Neural cell (in vitro differentiated cells): ENCODE measurements around the gene APH1B. TPM values are rescaled to one million over a fixed set of nuclear protein-coding genes. Genes with fewer than 3 reads are reported as not detected.

Experiments
- H2AFZ ChIP-seq: fragments of 200-600, 300-800 bp; sonication (generic), shearing (Covaris generic); 2 replicates; pipeline ENCODE4 v1.6.0; 2014; ENCODE audit warnings: low read depth, mild to moderate bottlenecking, antibody characterized with exemption, low read length, moderate library complexity
- H3F3A ChIP-seq: fragments of 200-600 bp; shearing (Covaris generic); 2 replicates; pipeline ENCODE4 v1.6.1; 2016; ENCODE audit warnings: mild to moderate bottlenecking, moderate library complexity, mixed read lengths, antibody characterized with exemption, low read length; ENCODE audit not compliant: insufficient read depth, poor library complexity, severe bottlenecking
- H3K27ac ChIP-seq: fragments of 200-600, 300-800 bp; sonication (generic), shearing (Covaris generic); 2 replicates; pipeline ENCODE4 v1.5.1; 2014; ENCODE audit warnings: mild to moderate bottlenecking, low read length, moderate library complexity
- H3K27me3 ChIP-seq: fragments of 300-800, 200-600 bp; sonication (generic), shearing (Covaris generic); 2 replicates; pipeline ENCODE4 v1.6.0; 2014; ENCODE audit warnings: mild to moderate bottlenecking, low read depth, low read length, moderate library complexity; ENCODE audit not compliant: insufficient read depth
- H3K36me3 ChIP-seq: fragments of 300-800, 200-600 bp; sonication (generic), shearing (Covaris generic); 2 replicates; pipeline ENCODE4 v1.5.1; 2014; ENCODE audit warnings: mild to moderate bottlenecking, antibody characterized with exemption, low read length, moderate library complexity; ENCODE audit not compliant: insufficient read depth
- H3K4me2 ChIP-seq: fragments of 300-800, 200-600 bp; sonication (generic), shearing (Covaris generic); 2 replicates; pipeline ENCODE4 v1.6.0; 2014; ENCODE audit warnings: mild to moderate bottlenecking, low read length
- H3K4me3 ChIP-seq: fragments of 300-800, 200-600 bp; sonication (generic), shearing (Covaris generic); 2 replicates; pipeline ENCODE4 v1.5.1; 2014; ENCODE audit warnings: mild to moderate bottlenecking, low read length, moderate library complexity
- H3K79me2 ChIP-seq: fragments of 200-600 bp; shearing (Covaris generic); replicated peaks from 2 replicates; pipeline ENCODE4 v1.6.0; 2014; ENCODE audit warnings: mild to moderate bottlenecking, low read length, moderate library complexity; ENCODE audit not compliant: insufficient read depth
- H3K9ac ChIP-seq: fragments of 300-800, 200-600 bp; sonication (generic), shearing (Covaris generic); 2 replicates; pipeline ENCODE4 v1.6.1; 2016; ENCODE audit warnings: mild to moderate bottlenecking, low read length, mixed read lengths
- H3K9me2 ChIP-seq: fragments of 200-600 bp; shearing (Covaris generic); 2 replicates; pipeline ENCODE4 v1.6.1; 2016; ENCODE audit warnings: mild to moderate bottlenecking, low read length, mixed read lengths; ENCODE audit not compliant: insufficient read depth
- H3K9me3 ChIP-seq: fragments of 200-600, 300-800 bp; sonication (generic), shearing (Covaris generic); 2 replicates; pipeline ENCODE4 v1.6.1; 2016; ENCODE audit warnings: mild to moderate bottlenecking, mixed run types, low read length, moderate library complexity, mixed read lengths
- H4K20me1 ChIP-seq: fragments of 200-600 bp; shearing (Covaris generic); 2 replicates; pipeline ENCODE4 v1.6.1; 2016; ENCODE audit warnings: mild to moderate bottlenecking, mixed run types; ENCODE audit not compliant: insufficient read depth
- CTCF ChIP-seq: fragments of 450-650 bp; IDR thresholded peaks from 2 replicates; pipeline ENCODE4 v1.5.1; 2014; ENCODE audit warnings: antibody characterized with exemption, mild to moderate bottlenecking, moderate library complexity; ENCODE audit not compliant: poor library complexity, severe bottlenecking
- EP300 ChIP-seq: fragments of 450-650 bp; conservative IDR thresholded peaks from 2 replicates; pipeline ENCODE4 v1.6.1; 2014; ENCODE audit warnings: antibody characterized with exemption, mild to moderate bottlenecking, moderate library complexity; ENCODE audit not compliant: poor library complexity, severe bottlenecking
- EZH2 ChIP-seq: fragments of 200-600, 300-800 bp; shearing (Covaris generic), sonication (generic); IDR thresholded peaks from 2 replicates; pipeline ENCODE4 v1.6.1; 2014; ENCODE audit warnings: antibody characterized with exemption, low read length, borderline replicate concordance, mild to moderate bottlenecking; ENCODE audit not compliant: insufficient read depth, poor library complexity, severe bottlenecking
- MXI1 ChIP-seq: fragments of 450-650 bp; conservative IDR thresholded peaks from 2 replicates; pipeline ENCODE4 v1.6.1; 2014; ENCODE audit warnings: antibody characterized with exemption, mild to moderate bottlenecking; ENCODE audit not compliant: poor library complexity, severe bottlenecking
- POLR2AphosphoS5 ChIP-seq: IDR thresholded peaks from 2 replicates; pipeline ENCODE4 v1.6.1; 2012
- RAD21 ChIP-seq: fragments of 450-650 bp; conservative IDR thresholded peaks from 2 replicates; pipeline ENCODE4 v1.6.1; 2014; ENCODE audit warnings: antibody characterized with exemption, mild to moderate bottlenecking, moderate library complexity
- REST ChIP-seq: IDR thresholded peaks from 2 replicates; pipeline ENCODE4 v1.6.1; 2012; ENCODE audit warnings: borderline replicate concordance
- SMC3 ChIP-seq: fragments of 450-650 bp; conservative IDR thresholded peaks from 2 replicates; pipeline ENCODE4 v1.6.1; 2014; ENCODE audit warnings: antibody characterized with exemption, mild to moderate bottlenecking, moderate library complexity; ENCODE audit not compliant: poor library complexity
- TAF1 ChIP-seq: IDR thresholded peaks from 2 replicates; pipeline ENCODE4 v1.6.1; 2012; ENCODE audit warnings: low read depth
- polyA plus RNA-seq: library from polyadenylated mRNA; depleted of rRNA; stranded (reverse); fragments of >200 nt; gene quantifications from 2 replicates; pipeline ENCODE4 v1.2.3, GENCODE V29; 2014

APH1B gene
- polyA plus RNA-seq, 1 donor from 2014 or later, result 14.6 TPM

- Histone ChIP-seq H3K9ac (no peak overlapping the region), H3K9me3 (no peaks in the 10 kb centered on the region), H3F3A (peaks cover 3% of the 10 kb centered on the region), H3K79me2 (no peaks in the 10 kb centered on the region), H3K36me3 (peaks cover 6% of the 10 kb centered on the region), H3K27ac (no peak overlapping the region), H3K4me2 (no peak overlapping the region), H2AFZ (no peak overlapping the region), H4K20me1 (no peaks in the 10 kb centered on the region), H3K4me3 (no peak overlapping the region), H3K9me2 (no peaks in the 10 kb centered on the region), H3K27me3 (no peaks in the 10 kb centered on the region)
- TF ChIP-seq REST (no peak), EZH2 (no peak), EP300 (no peak), POLR2AphosphoS5 (no peak), TAF1 (no peak), MXI1 (no peak), CTCF (no peak), SMC3 (no peak), RAD21 (no peak)
Observed at GRCh38 chr15:63264688-63265293, 12.6 kb upstream of the APH1B start.

- H3K9me3 ChIP-seq, result no peaks in the 10 kb centered on the region
- H3K4me2 ChIP-seq, result no peak overlapping the region
- no peaks in the 10 kb centered on the region for H3K27me3 ChIP-seq
- no peak overlapping the region for H2AFZ ChIP-seq
- no peaks in the 10 kb centered on the region for H3K9me2 ChIP-seq
- TF ChIP-seq SMC3, result no peak
- no peak for TF ChIP-seq EZH2
- no peak for TF ChIP-seq RAD21
- no peak overlapping the region for H3K4me3 ChIP-seq
- no peak overlapping the region for H3K9ac ChIP-seq
- H3K36me3 ChIP-seq, result no peaks in the 10 kb centered on the region
- no peak overlapping the region for H3K27ac ChIP-seq
- no peaks in the 10 kb centered on the region for H4K20me1 ChIP-seq
- H3F3A ChIP-seq, result peaks cover 8% of the 10 kb centered on the region
- no peaks in the 10 kb centered on the region for H3K79me2 ChIP-seq
Observed at GRCh38 chr15:63274427-63274826, 3.0 kb upstream of the APH1B start.
